GM18526 (cell line): ENCODE measurements around the gene EED.

Source experiments
- POLR2A ChIP-seq: IDR thresholded peaks from 3 replicates; pipeline ENCODE4 v1.6.1; 2011; ENCODE audit not compliant: insufficient read length; ENCODE audit errors: extremely low read depth

The EED gene

GRCh38 chr11:86303257-86303656 lies 58.7 kb downstream of the EED start:
- no peak for TF ChIP-seq POLR2A

GRCh38 chr11:86313793-86314192 lies 69.2 kb downstream of the EED start:
- no peak for TF ChIP-seq POLR2A

GRCh38 chr11:86314636-86315035 lies 70.1 kb downstream of the EED start:
- no peak for TF ChIP-seq POLR2A
